ENCODE measurements around the gene ISOC1.

DNA sequence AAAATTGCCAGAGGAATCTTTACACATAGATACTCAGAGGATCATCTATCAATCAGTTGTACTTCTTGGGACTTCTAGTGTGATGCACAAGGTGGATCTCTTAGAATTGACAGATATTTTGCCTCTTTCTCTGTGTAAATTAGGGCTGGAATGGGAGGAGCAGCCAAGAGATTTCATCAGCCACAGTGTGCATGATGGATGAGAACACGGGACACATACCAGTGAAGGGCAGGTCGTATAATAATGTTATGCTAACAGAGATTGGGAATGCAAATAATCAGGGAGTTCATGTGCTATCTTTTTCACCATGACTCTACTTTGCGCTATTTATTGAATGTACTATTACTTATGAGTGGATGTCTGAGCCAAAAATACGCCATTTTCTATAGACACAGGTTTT lies 43.3 kb upstream of the ISOC1 start:
- TF ChIP-seq, protein P1, sequence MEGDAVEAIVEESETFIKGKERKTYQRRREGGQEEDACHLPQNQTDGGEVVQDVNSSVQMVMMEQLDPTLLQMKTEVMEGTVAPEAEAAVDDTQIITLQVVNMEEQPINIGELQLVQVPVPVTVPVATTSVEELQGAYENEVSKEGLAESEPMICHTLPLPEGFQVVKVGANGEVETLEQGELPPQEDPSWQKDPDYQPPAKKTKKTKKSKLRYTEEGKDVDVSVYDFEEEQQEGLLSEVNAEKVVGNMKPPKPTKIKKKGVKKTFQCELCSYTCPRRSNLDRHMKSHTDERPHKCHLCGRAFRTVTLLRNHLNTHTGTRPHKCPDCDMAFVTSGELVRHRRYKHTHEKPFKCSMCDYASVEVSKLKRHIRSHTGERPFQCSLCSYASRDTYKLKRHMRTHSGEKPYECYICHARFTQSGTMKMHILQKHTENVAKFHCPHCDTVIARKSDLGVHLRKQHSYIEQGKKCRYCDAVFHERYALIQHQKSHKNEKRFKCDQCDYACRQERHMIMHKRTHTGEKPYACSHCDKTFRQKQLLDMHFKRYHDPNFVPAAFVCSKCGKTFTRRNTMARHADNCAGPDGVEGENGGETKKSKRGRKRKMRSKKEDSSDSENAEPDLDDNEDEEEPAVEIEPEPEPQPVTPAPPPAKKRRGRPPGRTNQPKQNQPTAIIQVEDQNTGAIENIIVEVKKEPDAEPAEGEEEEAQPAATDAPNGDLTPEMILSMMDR (conservative IDR thresholded peaks at IDR 0.05; ENCODE audit: low read depth, low read length): no peak
- TF ChIP-seq EZH2 (IDR thresholded peaks at IDR 0.05; ENCODE audit: borderline replicate concordance, low read depth, low read length, poor library complexity, severe bottlenecking): no peak

Measured in A673 (cell line).